ENCODE measurements around the gene HSPB8.

- TF ChIP-seq CTCF (conservative IDR thresholded peaks at IDR 0.05; ENCODE audit: low read depth, low read length), result no peak
- no peak for TF ChIP-seq MXI1 (IDR thresholded peaks at IDR 0.05; ENCODE audit: borderline replicate concordance, low read depth, low read length)
- TF ChIP-seq CHD1 (IDR thresholded peaks at IDR 0.05; ENCODE audit: low read depth, low read length), result no peak
- TF ChIP-seq RAD21 (IDR thresholded peaks at IDR 0.05; ENCODE audit: low read length), result no peak
- TF ChIP-seq ELK1 (IDR thresholded peaks at IDR 0.05; ENCODE audit: borderline replicate concordance, low read depth, low read length), result no peak
- TF ChIP-seq POLR2A (IDR thresholded peaks at IDR 0.05; ENCODE audit: low read depth, low read length), result no peak
- TF ChIP-seq SMC3 (IDR thresholded peaks at IDR 0.05; ENCODE audit: low read depth, low read length), result no peak
- TF ChIP-seq FOS (IDR thresholded peaks at IDR 0.05; ENCODE audit: low read depth, low read length), result no peak
- TF ChIP-seq USF2 (IDR thresholded peaks at IDR 0.05; ENCODE audit: low read depth, low read length), result no peak
- TF ChIP-seq RFX5 (IDR thresholded peaks at IDR 0.05; ENCODE audit: low read depth, low read length), result no peak
- no peak for TF ChIP-seq RCOR1 (IDR thresholded peaks at IDR 0.05; ENCODE audit: insufficient replicate concordance, low read length)
Observed at GRCh38 chr12:119207063-119207560, 28.4 kb downstream of the HSPB8 start.

Measured in IMR-90 (cell line).